MG63 (cell line): ENCODE results near the gene ZNF488. TPM values are rescaled to one million over a fixed set of nuclear protein-coding genes. Genes with fewer than 3 reads are reported as not detected.

Source experiments
- DNase-seq: peaks from one replicate; pipeline ENCODE4 v3.0.0-alpha.2; 2020
- H3K27me3 ChIP-seq: fragments of 250-450 bp; sonication (Bioruptor Pico); 2 replicates; pipeline ENCODE4 v1.5.1; 2020; ENCODE audit warnings: mild to moderate bottlenecking, moderate library complexity
- H3K36me3 ChIP-seq: fragments of 250-450 bp; sonication (Bioruptor Pico); 2 replicates; pipeline ENCODE4 v1.5.1; 2020; ENCODE audit warnings: mild to moderate bottlenecking, moderate library complexity
- H3K4me3 ChIP-seq: fragments of 250-450 bp; sonication (Bioruptor Pico); 2 replicates; pipeline ENCODE4 v1.5.1; 2020; ENCODE audit warnings: mild to moderate bottlenecking, moderate library complexity
- H3K9me3 ChIP-seq: fragments of 250-450 bp; sonication (Bioruptor Pico); 2 replicates; pipeline ENCODE4 v1.5.1; 2020; ENCODE audit warnings: mild to moderate bottlenecking, moderate library complexity
- total RNA-seq: library from RNA; depleted of rRNA; stranded (reverse); fragments of >200 nt; shearing (Covaris generic); gene quantifications from 2 replicates; pipeline ENCODE4 v1.2.3, GENCODE V29; 2014; ENCODE audit warnings: low replicate concordance

The ZNF488 gene
- total RNA-seq, 1 experiment from 2014 or later: 0.07 TPM

- H3K27me3 ChIP-seq: no peaks in the 10 kb centered on the region
- no peak for DNase-seq
- H3K9me3 ChIP-seq: no peaks in the 10 kb centered on the region
- H3K36me3 ChIP-seq: no peaks in the 10 kb centered on the region
- no peak overlapping the region for H3K4me3 ChIP-seq
These were observed 49.4 kb downstream of the ZNF488 start for GRCh38 chr10:47334466-47335295.

- Histone ChIP-seq H3K4me3 (no peak overlapping the region), H3K9me3 (no peaks in the 10 kb centered on the region), H3K27me3 (no peaks in the 10 kb centered on the region), H3K36me3 (no peaks in the 10 kb centered on the region)
- no peak for DNase-seq
These were observed 50.6 kb downstream of the ZNF488 start for GRCh38 chr10:47333532-47333931.

GRCh38 chr10:47332946-47333345, 51.1 kb downstream of the ZNF488 start:
- Histone ChIP-seq H3K27me3 (no peaks in the 10 kb centered on the region), H3K9me3 (no peaks in the 10 kb centered on the region), H3K4me3 (no peak overlapping the region), H3K36me3 (no peaks in the 10 kb centered on the region)
- DNase-seq: no peak

- H3K4me3 ChIP-seq: no peak overlapping the region
- no peaks in the 10 kb centered on the region for H3K27me3 ChIP-seq
- H3K9me3 ChIP-seq: no peaks in the 10 kb centered on the region
- H3K36me3 ChIP-seq: no peaks in the 10 kb centered on the region
- DNase-seq: no peak
These were observed 51.7 kb downstream of the ZNF488 start for GRCh38 chr10:47332371-47332770.

- Histone ChIP-seq H3K27me3 (no peaks in the 10 kb centered on the region), H3K4me3 (no peak overlapping the region), H3K36me3 (no peaks in the 10 kb centered on the region), H3K9me3 (no peaks in the 10 kb centered on the region)
- no peak for DNase-seq
These were observed 52.1 kb downstream of the ZNF488 start for GRCh38 chr10:47331954-47332353.

- H3K36me3 ChIP-seq: no peaks in the 10 kb centered on the region
- no peaks in the 10 kb centered on the region for H3K9me3 ChIP-seq
- H3K27me3 ChIP-seq: no peaks in the 10 kb centered on the region
- H3K4me3 ChIP-seq: no peak overlapping the region
- no peak for DNase-seq
These were observed 52.6 kb downstream of the ZNF488 start for GRCh38 chr10:47331491-47331890.

- Histone ChIP-seq H3K9me3 (no peaks in the 10 kb centered on the region), H3K27me3 (no peaks in the 10 kb centered on the region), H3K36me3 (no peaks in the 10 kb centered on the region), H3K4me3 (no peak overlapping the region)
- no peak for DNase-seq
These were observed 53.3 kb downstream of the ZNF488 start for GRCh38 chr10:47330804-47331203.

GRCh38 chr10:47330366-47330765, 53.7 kb downstream of the ZNF488 start:
- no peaks in the 10 kb centered on the region for H3K27me3 ChIP-seq
- no peak overlapping the region for H3K4me3 ChIP-seq
- no peaks in the 10 kb centered on the region for H3K36me3 ChIP-seq
- DNase-seq: no peak
- no peaks in the 10 kb centered on the region for H3K9me3 ChIP-seq

GRCh38 chr10:47329855-47330254, 54.2 kb downstream of the ZNF488 start:
- no peaks in the 10 kb centered on the region for H3K36me3 ChIP-seq
- no peaks in the 10 kb centered on the region for H3K27me3 ChIP-seq
- no peaks in the 10 kb centered on the region for H3K9me3 ChIP-seq
- DNase-seq: no peak
- H3K4me3 ChIP-seq: no peak overlapping the region

GRCh38 chr10:47326927-47327330, 57.2 kb downstream of the ZNF488 start:
- H3K27me3 ChIP-seq: no peaks in the 10 kb centered on the region
- H3K36me3 ChIP-seq: no peaks in the 10 kb centered on the region
- no peaks in the 10 kb centered on the region for H3K9me3 ChIP-seq
- no peak overlapping the region for H3K4me3 ChIP-seq
- no peak for DNase-seq

GRCh38 chr10:47326306-47326926, 57.7 kb downstream of the ZNF488 start:
- no peaks in the 10 kb centered on the region for H3K9me3 ChIP-seq
- DNase-seq: no peak
- H3K27me3 ChIP-seq: no peaks in the 10 kb centered on the region
- H3K36me3 ChIP-seq: no peaks in the 10 kb centered on the region
- H3K4me3 ChIP-seq: no peak overlapping the region

GRCh38 chr10:47325303-47326291, 58.5 kb downstream of the ZNF488 start:
- Histone ChIP-seq H3K9me3 (no peaks in the 10 kb centered on the region), H3K27me3 (no peaks in the 10 kb centered on the region), H3K4me3 (no peak overlapping the region), H3K36me3 (no peaks in the 10 kb centered on the region)
- DNase-seq: no peak

GRCh38 chr10:47323636-47324296, 60.3 kb downstream of the ZNF488 start:
- Histone ChIP-seq H3K9me3 (no peaks in the 10 kb centered on the region), H3K36me3 (no peaks in the 10 kb centered on the region), H3K4me3 (no peak overlapping the region), H3K27me3 (no peaks in the 10 kb centered on the region)
- no peak for DNase-seq

- Histone ChIP-seq H3K9me3 (no peaks in the 10 kb centered on the region), H3K36me3 (no peaks in the 10 kb centered on the region), H3K27me3 (no peaks in the 10 kb centered on the region), H3K4me3 (no peak overlapping the region)
- DNase-seq: no peak
These were observed 61.0 kb downstream of the ZNF488 start for GRCh38 chr10:47323087-47323486.

GRCh38 chr10:47322300-47323061, 61.6 kb downstream of the ZNF488 start, which contains the start of gene GDF2:
Gene GDF2 (plus strand): TSS chr10:47322454. CDS start chr10:47322669, 215 bp downstream.
- H3K4me3 ChIP-seq: no peak within 1 kb of the TSS
- H3K27me3 ChIP-seq: no peaks in the 10 kb centered on the region
- DNase-seq: no peak
- H3K36me3 ChIP-seq: no peaks in the 10 kb centered on the region
- H3K9me3 ChIP-seq: no peaks in the 10 kb centered on the region
